GM23338 (cell line): ENCODE results near the gene RAB40C. TPM values are rescaled to one million over a fixed set of nuclear protein-coding genes. Genes with fewer than 3 reads are reported as not detected.

Experiments
- ATAC-seq: fragments of 200-7000 bp; cut with Tn5 transposase; 3 replicates; pipeline ENCODE4 v1.9.1; 2020
- DNase-seq: peaks from one replicate; pipeline ENCODE4 v3.0.0-alpha.2; 2015; ENCODE audit warnings: low spot score
- H2AFZ ChIP-seq: fragments of 200-600 bp; sonication (generic); 2 replicates; pipeline ENCODE4 v1.8.0; 2016; ENCODE audit warnings: antibody characterized with exemption, mild to moderate bottlenecking, moderate library complexity
- H3F3A ChIP-seq: fragments of 200-600 bp; sonication (generic); replicated peaks from 2 replicates; pipeline ENCODE4 v1.8.0; 2017; ENCODE audit warnings: antibody characterized with exemption, mixed run types, low read depth
- H3K27ac ChIP-seq: fragments of 200-600 bp; sonication (generic); 2 replicates; pipeline ENCODE4 v1.6.1; 2016; ENCODE audit warnings: low read depth
- H3K27me3 ChIP-seq: fragments of 200-600 bp; sonication (generic); 2 replicates; pipeline ENCODE4 v1.8.0; 2016; ENCODE audit warnings: mild to moderate bottlenecking, mixed run types, moderate library complexity; ENCODE audit not compliant: insufficient read depth
- H3K36me3 ChIP-seq: fragments of 200-600 bp; sonication (generic); 2 replicates; pipeline ENCODE4 v1.8.0; 2016; ENCODE audit warnings: mild to moderate bottlenecking; ENCODE audit not compliant: insufficient read depth
- H3K4me1 ChIP-seq: fragments of 200-600 bp; sonication (generic); 2 replicates; pipeline ENCODE4 v1.8.0; 2016; ENCODE audit warnings: mild to moderate bottlenecking, moderate library complexity; ENCODE audit not compliant: insufficient read depth
- H3K4me2 ChIP-seq: fragments of 200-600 bp; sonication (generic); 2 replicates; pipeline ENCODE4 v1.7.1; 2017; ENCODE audit warnings: mixed run types
- H3K4me3 ChIP-seq: fragments of 200-600 bp; sonication (generic); 2 replicates; pipeline ENCODE4 v1.6.1; 2016; ENCODE audit warnings: mixed run types
- H3K79me2 ChIP-seq: fragments of 200-600 bp; sonication (generic); replicated peaks from 2 replicates; pipeline ENCODE4 v1.8.0; 2017; ENCODE audit warnings: mild to moderate bottlenecking; ENCODE audit not compliant: insufficient read depth
- H3K9me2 ChIP-seq: fragments of 200-600 bp; sonication (generic); 2 replicates; pipeline ENCODE4 v1.8.0; 2017; ENCODE audit not compliant: insufficient read depth
- H4K20me1 ChIP-seq: fragments of 200-600 bp; sonication (generic); replicated peaks from 2 replicates; pipeline ENCODE4 v1.8.0; 2017; ENCODE audit warnings: mild to moderate bottlenecking; ENCODE audit not compliant: insufficient read depth
- H3K27ac Mint-ChIP-seq: 2 replicates; pipeline ENCODE4 v1.8.0; 2020; ENCODE audit warnings: inconsistent platforms, mild to moderate bottlenecking, moderate library complexity, mixed read lengths
- H3K27me3 Mint-ChIP-seq: 3 replicates; pipeline ENCODE4 v1.8.0; 2022; ENCODE audit warnings: low read depth, mild to moderate bottlenecking, moderate library complexity, mixed read lengths, inconsistent platforms; ENCODE audit not compliant: insufficient read depth, poor library complexity
- H3K36me3 Mint-ChIP-seq: 3 replicates; pipeline ENCODE4 v1.8.0; 2021; ENCODE audit warnings: low read depth, mild to moderate bottlenecking, inconsistent platforms, moderate library complexity, mixed read lengths
- H3K4me1 Mint-ChIP-seq: 3 replicates; pipeline ENCODE4 v1.8.0; 2020; ENCODE audit warnings: mild to moderate bottlenecking, inconsistent platforms, mixed read lengths
- H3K4me3 Mint-ChIP-seq: 3 replicates; pipeline ENCODE4 v1.8.0; 2021; ENCODE audit warnings: moderate library complexity, mild to moderate bottlenecking, inconsistent platforms, mixed read lengths
- H3K9me3 Mint-ChIP-seq: 3 replicates; pipeline ENCODE4 v1.8.0; 2020; ENCODE audit warnings: moderate library complexity, mild to moderate bottlenecking, inconsistent platforms, mixed read lengths
- CREB1 ChIP-seq: fragments of 250-450 bp; sonication (Bioruptor Pico); IDR thresholded peaks from 2 replicates; pipeline ENCODE4 v1.5.0; 2020; ENCODE audit warnings: low read depth, mild to moderate bottlenecking, moderate library complexity
- ETS1 ChIP-seq: IDR thresholded peaks from 2 replicates; pipeline ENCODE4 v1.6.1; 2016; ENCODE audit warnings: antibody characterized with exemption
- EZH2 ChIP-seq: fragments of 200-600 bp; sonication (generic); IDR thresholded peaks from one replicate; pipeline ENCODE4 v1.8.0; 2017; ENCODE audit warnings: antibody characterized with exemption, mild to moderate bottlenecking, low read depth; ENCODE audit not compliant: unreplicated experiment
- EZH2phosphoT487 ChIP-seq: fragments of 200-600 bp; sonication (generic); IDR thresholded peaks from one replicate; pipeline ENCODE4 v1.8.1; 2018; ENCODE audit warnings: antibody characterized with exemption; ENCODE audit not compliant: unreplicated experiment
- JUNB ChIP-seq: IDR thresholded peaks from one replicate; pipeline ENCODE4 v1.6.1; 2016; ENCODE audit warnings: antibody characterized with exemption; ENCODE audit not compliant: unreplicated experiment
- NANOG ChIP-seq: IDR thresholded peaks from 2 replicates; pipeline ENCODE4 v1.6.1; 2016; ENCODE audit warnings: antibody characterized with exemption, borderline replicate concordance
- POLR2AphosphoS5 ChIP-seq: IDR thresholded peaks from 2 replicates; pipeline ENCODE4 v1.6.1; 2016; ENCODE audit warnings: antibody characterized with exemption, low read depth
- REST ChIP-seq: IDR thresholded peaks from one replicate; pipeline ENCODE4 v1.6.1; 2018; ENCODE audit warnings: antibody characterized with exemption; ENCODE audit not compliant: unreplicated experiment
- STAT1 ChIP-seq: IDR thresholded peaks from one replicate; pipeline ENCODE4 v1.6.1; 2016; ENCODE audit warnings: antibody characterized with exemption; ENCODE audit not compliant: unreplicated experiment
- ZNF114 ChIP-seq: fragments of 250-450 bp; sonication (Bioruptor Pico); IDR thresholded peaks from 2 replicates; pipeline ENCODE4 v1.5.0; 2020; ENCODE audit warnings: mild to moderate bottlenecking, moderate library complexity
- ZNF331 ChIP-seq: fragments of 250-450 bp; sonication (Bioruptor Pico); IDR thresholded peaks from 2 replicates; pipeline ENCODE4 v1.5.0; 2020; ENCODE audit warnings: low read depth, mild to moderate bottlenecking, moderate library complexity
- polyA plus RNA-seq: library from polyadenylated mRNA; unstranded; fragments of >200 nt; fragmentation: Nextera tagmentation; extraction: Ambion mirVana; gene quantifications from 2 replicates; pipeline ENCODE4 v1.2.1, GENCODE V29; 2016
- total RNA-seq: library from RNA; depleted of rRNA; stranded (reverse); fragments of >200 nt; shearing (Covaris generic); gene quantifications from 2 replicates; pipeline ENCODE4 v1.2.3, GENCODE V29; 2014
- TF ChIP-seq, protein P1 (sequence below), 2 experiments: fragments of 200-600 bp in 1 of 2; sonication (generic) in 1 of 2; conservative IDR thresholded peaks; 2 replicates each; pipeline versions ENCODE4 v1.5.1 to v1.6.1; 2016 to 2017; ENCODE audit warnings: antibody characterized with exemption in 2 of 2, low read depth in 2 of 2, mild to moderate bottlenecking in 2 of 2, moderate library complexity in 1 of 2
- TF ChIP-seq, protein P2 (sequence below): fragments of 250-450 bp; sonication (Bioruptor Pico); IDR thresholded peaks from 2 replicates; pipeline ENCODE4 v1.5.0; 2020; ENCODE audit warnings: mild to moderate bottlenecking, moderate library complexity

Gene RAB40C
- total and polyA plus RNA-seq, 2 experiments from 2014 or later: 11.2 to 24.6 TPM

- Histone ChIP-seq H3F3A (peaks cover 21% of the 10 kb centered on the region; the same call in 1 of the 2 replicates), H3K27ac (no peak overlapping the region), H3K4me3 (no peak overlapping the region), H2AFZ (no peak overlapping the region), H3K4me2 (no peak overlapping the region), H3K79me2 (peaks cover 16% of the 10 kb centered on the region), H3K27me3 (no peaks in the 10 kb centered on the region), H3K9me2 (no peaks in the 10 kb centered on the region), H4K20me1 (peaks cover 3% of the 10 kb centered on the region), H3K4me1 (peaks cover 8% of the 10 kb centered on the region; the same call in 1 of the 2 replicates), H3K36me3 (peaks cover 11% of the 10 kb centered on the region; the same call in 1 of the 2 replicates)
- no peak overlapping the region for H3K4me3 Mint-ChIP-seq
- no peak for TF ChIP-seq POLR2AphosphoS5
- TF ChIP-seq, protein P1, sequence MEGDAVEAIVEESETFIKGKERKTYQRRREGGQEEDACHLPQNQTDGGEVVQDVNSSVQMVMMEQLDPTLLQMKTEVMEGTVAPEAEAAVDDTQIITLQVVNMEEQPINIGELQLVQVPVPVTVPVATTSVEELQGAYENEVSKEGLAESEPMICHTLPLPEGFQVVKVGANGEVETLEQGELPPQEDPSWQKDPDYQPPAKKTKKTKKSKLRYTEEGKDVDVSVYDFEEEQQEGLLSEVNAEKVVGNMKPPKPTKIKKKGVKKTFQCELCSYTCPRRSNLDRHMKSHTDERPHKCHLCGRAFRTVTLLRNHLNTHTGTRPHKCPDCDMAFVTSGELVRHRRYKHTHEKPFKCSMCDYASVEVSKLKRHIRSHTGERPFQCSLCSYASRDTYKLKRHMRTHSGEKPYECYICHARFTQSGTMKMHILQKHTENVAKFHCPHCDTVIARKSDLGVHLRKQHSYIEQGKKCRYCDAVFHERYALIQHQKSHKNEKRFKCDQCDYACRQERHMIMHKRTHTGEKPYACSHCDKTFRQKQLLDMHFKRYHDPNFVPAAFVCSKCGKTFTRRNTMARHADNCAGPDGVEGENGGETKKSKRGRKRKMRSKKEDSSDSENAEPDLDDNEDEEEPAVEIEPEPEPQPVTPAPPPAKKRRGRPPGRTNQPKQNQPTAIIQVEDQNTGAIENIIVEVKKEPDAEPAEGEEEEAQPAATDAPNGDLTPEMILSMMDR (conservative IDR thresholded peaks at IDR 0.05; ENCODE audit: low read depth in 2 of 2): no peak
- no peak for TF ChIP-seq ZNF114 (CRISPR knock-in tag)
- no peak for TF ChIP-seq EZH2
- TF ChIP-seq JUNB: no peak
- no peak for TF ChIP-seq EZH2phosphoT487
- TF ChIP-seq ZNF331: no peak
- no peak for TF ChIP-seq NANOG
- no peak for TF ChIP-seq REST
- TF ChIP-seq, protein P2, sequence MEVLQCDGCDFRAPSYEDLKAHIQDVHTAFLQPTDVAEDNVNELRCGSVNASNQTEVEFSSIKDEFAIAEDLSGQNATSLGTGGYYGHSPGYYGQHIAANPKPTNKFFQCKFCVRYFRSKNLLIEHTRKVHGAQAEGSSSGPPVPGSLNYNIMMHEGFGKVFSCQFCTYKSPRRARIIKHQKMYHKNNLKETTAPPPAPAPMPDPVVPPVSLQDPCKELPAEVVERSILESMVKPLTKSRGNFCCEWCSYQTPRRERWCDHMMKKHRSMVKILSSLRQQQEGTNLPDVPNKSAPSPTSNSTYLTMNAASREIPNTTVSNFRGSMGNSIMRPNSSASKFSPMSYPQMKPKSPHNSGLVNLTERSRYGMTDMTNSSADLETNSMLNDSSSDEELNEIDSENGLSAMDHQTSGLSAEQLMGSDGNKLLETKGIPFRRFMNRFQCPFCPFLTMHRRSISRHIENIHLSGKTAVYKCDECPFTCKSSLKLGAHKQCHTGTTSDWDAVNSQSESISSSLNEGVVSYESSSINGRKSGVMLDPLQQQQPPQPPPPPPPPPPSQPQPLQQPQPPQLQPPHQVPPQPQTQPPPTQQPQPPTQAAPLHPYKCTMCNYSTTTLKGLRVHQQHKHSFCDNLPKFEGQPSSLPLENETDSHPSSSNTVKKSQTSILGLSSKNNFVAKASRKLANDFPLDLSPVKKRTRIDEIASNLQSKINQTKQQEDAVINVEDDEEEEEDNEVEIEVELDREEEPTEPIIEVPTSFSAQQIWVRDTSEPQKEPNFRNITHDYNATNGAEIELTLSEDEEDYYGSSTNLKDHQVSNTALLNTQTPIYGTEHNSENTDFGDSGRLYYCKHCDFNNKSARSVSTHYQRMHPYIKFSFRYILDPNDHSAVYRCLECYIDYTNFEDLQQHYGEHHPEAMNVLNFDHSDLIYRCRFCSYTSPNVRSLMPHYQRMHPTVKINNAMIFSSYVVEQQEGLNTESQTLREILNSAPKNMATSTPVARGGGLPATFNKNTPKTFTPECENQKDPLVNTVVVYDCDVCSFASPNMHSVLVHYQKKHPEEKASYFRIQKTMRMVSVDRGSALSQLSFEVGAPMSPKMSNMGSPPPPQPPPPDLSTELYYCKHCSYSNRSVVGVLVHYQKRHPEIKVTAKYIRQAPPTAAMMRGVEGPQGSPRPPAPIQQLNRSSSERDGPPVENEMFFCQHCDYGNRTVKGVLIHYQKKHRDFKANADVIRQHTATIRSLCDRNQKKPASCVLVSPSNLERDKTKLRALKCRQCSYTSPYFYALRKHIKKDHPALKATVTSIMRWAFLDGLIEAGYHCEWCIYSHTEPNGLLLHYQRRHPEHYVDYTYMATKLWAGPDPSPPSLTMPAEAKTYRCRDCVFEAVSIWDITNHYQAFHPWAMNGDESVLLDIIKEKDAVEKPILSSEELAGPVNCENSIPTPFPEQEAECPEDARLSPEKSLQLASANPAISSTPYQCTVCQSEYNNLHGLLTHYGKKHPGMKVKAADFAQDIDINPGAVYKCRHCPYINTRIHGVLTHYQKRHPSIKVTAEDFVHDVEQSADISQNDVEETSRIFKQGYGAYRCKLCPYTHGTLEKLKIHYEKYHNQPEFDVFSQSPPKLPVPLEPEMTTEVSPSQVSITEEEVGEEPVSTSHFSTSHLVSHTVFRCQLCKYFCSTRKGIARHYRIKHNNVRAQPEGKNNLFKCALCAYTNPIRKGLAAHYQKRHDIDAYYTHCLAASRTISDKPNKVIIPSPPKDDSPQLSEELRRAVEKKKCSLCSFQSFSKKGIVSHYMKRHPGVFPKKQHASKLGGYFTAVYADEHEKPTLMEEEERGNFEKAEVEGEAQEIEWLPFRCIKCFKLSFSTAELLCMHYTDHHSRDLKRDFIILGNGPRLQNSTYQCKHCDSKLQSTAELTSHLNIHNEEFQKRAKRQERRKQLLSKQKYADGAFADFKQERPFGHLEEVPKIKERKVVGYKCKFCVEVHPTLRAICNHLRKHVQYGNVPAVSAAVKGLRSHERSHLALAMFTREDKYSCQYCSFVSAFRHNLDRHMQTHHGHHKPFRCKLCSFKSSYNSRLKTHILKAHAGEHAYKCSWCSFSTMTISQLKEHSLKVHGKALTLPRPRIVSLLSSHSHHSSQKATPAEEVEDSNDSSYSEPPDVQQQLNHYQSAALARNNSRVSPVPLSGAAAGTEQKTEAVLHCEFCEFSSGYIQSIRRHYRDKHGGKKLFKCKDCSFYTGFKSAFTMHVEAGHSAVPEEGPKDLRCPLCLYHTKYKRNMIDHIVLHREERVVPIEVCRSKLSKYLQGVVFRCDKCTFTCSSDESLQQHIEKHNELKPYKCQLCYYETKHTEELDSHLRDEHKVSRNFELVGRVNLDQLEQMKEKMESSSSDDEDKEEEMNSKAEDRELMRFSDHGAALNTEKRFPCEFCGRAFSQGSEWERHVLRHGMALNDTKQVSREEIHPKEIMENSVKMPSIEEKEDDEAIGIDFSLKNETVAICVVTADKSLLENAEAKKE (CRISPR knock-in tag): no peak
- TF ChIP-seq STAT1: no peak
- no peak for TF ChIP-seq ETS1
- TF ChIP-seq CREB1 (CRISPR knock-in tag): no peak
- ATAC-seq (no peak), DNase-seq (no peak)
- peaks cover 21% of the 10 kb centered on the region for H3K36me3 Mint-ChIP-seq
- no peaks in the 10 kb centered on the region; the same call in 2 of the 3 replicates for H3K9me3 Mint-ChIP-seq
- no peak overlapping the region for H3K27ac Mint-ChIP-seq
- peaks cover 12% of the 10 kb centered on the region; the same call in 2 of the 3 replicates for H3K4me1 Mint-ChIP-seq
- H3K27me3 Mint-ChIP-seq: peaks cover 6% of the 10 kb centered on the region
Measured at GRCh38 chr16:672371-672770, 82.5 kb downstream of the RAB40C start.
